ENCODE measurements around the gene CNTD1. TPM values are rescaled to one million over a fixed set of nuclear protein-coding genes. Genes with fewer than 3 reads are reported as not detected.

Gene CNTD1
- total RNA-seq, 1 donor from 2014 or later, result not detected

DNA sequence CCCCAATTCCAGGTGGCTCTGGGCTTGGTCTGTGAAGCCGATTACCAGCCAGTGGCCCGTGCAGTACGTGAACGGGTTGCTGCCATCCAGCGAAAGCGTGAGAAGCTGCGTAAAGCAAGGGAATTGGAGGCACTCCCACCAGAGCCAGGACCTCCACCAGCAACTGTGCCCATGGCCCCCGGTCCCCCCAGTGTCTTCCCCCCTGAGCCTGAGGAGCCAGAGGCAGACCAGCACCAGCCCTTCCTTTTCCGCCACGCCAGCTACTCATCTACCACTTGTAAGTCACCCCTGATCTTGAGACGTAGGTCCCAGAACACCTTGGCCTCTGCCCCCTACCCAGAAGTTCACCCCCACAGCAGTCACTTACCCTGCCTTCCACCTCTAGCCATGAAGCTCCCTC, 11.4 kb upstream of the CNTD1 start:
- H3K36me3 ChIP-seq (ENCODE audit: control insufficient read depth, insufficient read depth, low read length), result no peaks in the 10 kb centered on the region
- no peak for FAIRE-seq
- H3K4me3 ChIP-seq (ENCODE audit: low read depth, low read length), result no peak overlapping the region
- no peaks in the 10 kb centered on the region for H3K27me3 ChIP-seq (ENCODE audit: control insufficient read depth, insufficient read depth, low read length)
- DNase-seq (ENCODE audit: low read depth), result no peak
- TF ChIP-seq, protein P1, sequence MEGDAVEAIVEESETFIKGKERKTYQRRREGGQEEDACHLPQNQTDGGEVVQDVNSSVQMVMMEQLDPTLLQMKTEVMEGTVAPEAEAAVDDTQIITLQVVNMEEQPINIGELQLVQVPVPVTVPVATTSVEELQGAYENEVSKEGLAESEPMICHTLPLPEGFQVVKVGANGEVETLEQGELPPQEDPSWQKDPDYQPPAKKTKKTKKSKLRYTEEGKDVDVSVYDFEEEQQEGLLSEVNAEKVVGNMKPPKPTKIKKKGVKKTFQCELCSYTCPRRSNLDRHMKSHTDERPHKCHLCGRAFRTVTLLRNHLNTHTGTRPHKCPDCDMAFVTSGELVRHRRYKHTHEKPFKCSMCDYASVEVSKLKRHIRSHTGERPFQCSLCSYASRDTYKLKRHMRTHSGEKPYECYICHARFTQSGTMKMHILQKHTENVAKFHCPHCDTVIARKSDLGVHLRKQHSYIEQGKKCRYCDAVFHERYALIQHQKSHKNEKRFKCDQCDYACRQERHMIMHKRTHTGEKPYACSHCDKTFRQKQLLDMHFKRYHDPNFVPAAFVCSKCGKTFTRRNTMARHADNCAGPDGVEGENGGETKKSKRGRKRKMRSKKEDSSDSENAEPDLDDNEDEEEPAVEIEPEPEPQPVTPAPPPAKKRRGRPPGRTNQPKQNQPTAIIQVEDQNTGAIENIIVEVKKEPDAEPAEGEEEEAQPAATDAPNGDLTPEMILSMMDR (IDR thresholded peaks at IDR 0.05; ENCODE audit: insufficient read depth, low read length, severe bottlenecking), result no peak

DNA sequence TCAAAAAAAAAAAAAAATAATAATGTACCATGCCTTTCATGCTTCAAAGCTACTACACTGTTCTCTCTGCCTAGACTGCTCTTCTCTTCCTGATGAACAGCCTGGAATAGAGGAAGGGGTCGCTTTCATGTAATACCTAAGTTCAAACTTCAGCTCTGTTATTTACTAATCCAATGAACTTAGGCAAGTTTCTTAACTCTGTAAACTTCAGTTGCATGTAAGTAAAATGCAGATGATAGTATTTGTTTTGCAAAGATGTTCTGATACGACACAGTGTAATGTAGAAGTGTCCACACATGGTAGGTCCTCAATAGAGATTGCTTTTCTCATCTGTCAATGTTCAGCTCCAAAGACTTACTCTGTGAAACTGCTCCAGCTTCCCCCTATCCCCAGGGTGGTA, 6.7 kb upstream of the CNTD1 start:
- H3K4me3 ChIP-seq (ENCODE audit: low read depth, low read length), result no peak overlapping the region
- peaks cover 2% of the 10 kb centered on the region for H3K36me3 ChIP-seq (ENCODE audit: control insufficient read depth, insufficient read depth, low read length)
- FAIRE-seq (no peak), DNase-seq (ENCODE audit: low read depth) (no peak)
- H3K27me3 ChIP-seq (ENCODE audit: control insufficient read depth, insufficient read depth, low read length), result no peaks in the 10 kb centered on the region
- TF ChIP-seq, protein P1 (IDR thresholded peaks at IDR 0.05; ENCODE audit: insufficient read depth, low read length, severe bottlenecking), result no peak

- TF ChIP-seq, protein P1 (IDR thresholded peaks at IDR 0.05; ENCODE audit: insufficient read depth, low read length, severe bottlenecking), result no peak
- Histone ChIP-seq H3K27me3 (ENCODE audit: control insufficient read depth, insufficient read depth, low read length) (no peaks in the 10 kb centered on the region), H3K36me3 (ENCODE audit: control insufficient read depth, insufficient read depth, low read length) (peaks cover 4% of the 10 kb centered on the region), H3K4me3 (ENCODE audit: low read depth, low read length) (no peak overlapping the region)
- FAIRE-seq (no peak), DNase-seq (ENCODE audit: low read depth) (no peak)
Observed at GRCh38 chr17:42792545-42792944, 6.1 kb upstream of the CNTD1 start.

GRCh38 chr17:42795061-42795460, 3.6 kb upstream of the CNTD1 start:
- DNase-seq (ENCODE audit: low read depth) (no peak), FAIRE-seq (no peak)
- no peak overlapping the region for H3K4me3 ChIP-seq (ENCODE audit: low read depth, low read length)
- no peaks in the 10 kb centered on the region for H3K27me3 ChIP-seq (ENCODE audit: control insufficient read depth, insufficient read depth, low read length)
- TF ChIP-seq, protein P1 (IDR thresholded peaks at IDR 0.05; ENCODE audit: insufficient read depth, low read length, severe bottlenecking), result no peak
- peaks cover 4% of the 10 kb centered on the region for H3K36me3 ChIP-seq (ENCODE audit: control insufficient read depth, insufficient read depth, low read length)

GRCh38 chr17:42795465-42795864, 3.2 kb upstream of the CNTD1 start:
- H3K27me3 ChIP-seq (ENCODE audit: control insufficient read depth, insufficient read depth, low read length), result no peaks in the 10 kb centered on the region
- DNase-seq (ENCODE audit: low read depth) (no peak), FAIRE-seq (no peak)
- TF ChIP-seq, protein P1 (IDR thresholded peaks at IDR 0.05; ENCODE audit: insufficient read depth, low read length, severe bottlenecking), result no peak
- peaks cover 4% of the 10 kb centered on the region for H3K36me3 ChIP-seq (ENCODE audit: control insufficient read depth, insufficient read depth, low read length)
- no peak overlapping the region for H3K4me3 ChIP-seq (ENCODE audit: low read depth, low read length)

DNA sequence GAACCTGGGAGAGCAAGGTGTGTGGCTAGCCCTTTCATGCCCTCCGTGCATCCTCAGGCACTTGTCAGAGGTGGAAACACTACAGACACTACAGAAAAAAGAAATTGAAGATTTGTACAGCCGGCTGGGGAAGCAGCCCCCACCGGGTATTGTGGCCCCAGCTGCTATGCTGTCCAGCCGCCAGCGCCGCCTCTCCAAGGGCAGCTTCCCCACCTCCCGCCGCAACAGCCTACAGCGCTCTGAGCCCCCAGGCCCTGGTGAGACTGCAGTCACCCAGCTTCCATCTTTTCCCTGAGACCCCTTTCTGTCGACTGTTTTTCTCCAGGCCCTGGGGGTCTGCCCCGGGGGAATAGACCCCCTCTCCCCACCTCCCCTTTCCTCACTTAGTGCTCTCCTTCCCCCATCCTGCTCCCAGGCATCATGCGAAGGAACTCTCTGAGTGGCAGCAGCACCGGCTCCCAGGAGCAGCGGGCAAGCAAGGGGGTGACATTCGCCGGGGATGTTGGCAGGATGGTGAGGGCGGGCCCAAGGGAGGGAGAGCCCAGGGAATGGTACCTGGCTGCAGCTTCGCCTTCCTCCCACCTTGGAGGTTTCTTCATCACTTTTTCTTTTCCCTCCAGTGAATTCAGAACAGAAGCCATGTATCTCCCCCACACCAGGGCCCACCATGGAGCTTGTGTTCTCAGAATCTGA, 2.4 kb upstream of the CNTD1 start:
- FAIRE-seq (no peak), DNase-seq (ENCODE audit: low read depth) (no peak)
- H3K36me3 ChIP-seq (ENCODE audit: control insufficient read depth, insufficient read depth, low read length), result peaks cover 4% of the 10 kb centered on the region
- TF ChIP-seq, protein P1 (IDR thresholded peaks at IDR 0.05; ENCODE audit: insufficient read depth, low read length, severe bottlenecking), result no peak
- H3K4me3 ChIP-seq (ENCODE audit: low read depth, low read length), result no peak overlapping the region
- no peaks in the 10 kb centered on the region for H3K27me3 ChIP-seq (ENCODE audit: control insufficient read depth, insufficient read depth, low read length)

Data from bronchial epithelial cell (primary cell).